HepG2 (cell line): ENCODE data around the gene SAMM50. TPM values are rescaled to one million over a fixed set of nuclear protein-coding genes. Genes with fewer than 3 reads are reported as not detected.

ENCODE experiments used
- ATAC-seq: fragments of 200-7000 bp; cut with Tn5 transposase; 3 replicates; pipeline ENCODE4 v1.9.1; 2020; ENCODE audit warnings: mild to moderate bottlenecking, moderate library complexity
- BruUV-seq: library from RNA; stranded (reverse); fragments of 400-500 nt; replicated peaks from 2 replicates; lab custom pipeline; 2021; lab: Mats Ljungman, UMichigan
- CTCF ChIA-PET: fragments of 300-600 bp; formaldehyde crosslinking; extraction: SDS; loops from one replicate; lab custom pipeline; 2021; ENCODE audit warnings: low total read pairs, inconsistent platforms, low intra/inter-chr PET ratio; lab: Yijun Ruan, JAX
- POLR2A ChIA-PET: fragments of 350-600 bp; sonication (Branson Sonifier 250); formaldehyde crosslinking; loops from one replicate; lab custom pipeline; 2020; ENCODE audit warnings: antibody characterized with exemption, inconsistent platforms; lab: Yijun Ruan, JAX
- DNase-seq: peaks from one replicate; pipeline ENCODE4 v3.0.0-alpha.2; 2015; ENCODE audit warnings: low spot score
- FAIRE-seq: peaks from 3 replicates; lab custom pipeline; 2011; peaks lifted over from hg19 to GRCh38; lab: Jason Lieb, UNC
- H2AFZ ChIP-seq: one replicate; pipeline ENCODE4 v1.6.1; 2011; ENCODE audit warnings: low read length, inconsistent platforms
- H3K27ac ChIP-seq: fragments of 300-600 bp; 3 replicates; pipeline ENCODE4 v1.8.0; 2011; ENCODE audit warnings: mixed run types, mild to moderate bottlenecking, mixed read lengths, low read length, inconsistent platforms; ENCODE audit not compliant: insufficient read depth; ENCODE audit errors: extremely low read length
- H3K27me3 ChIP-seq, 2 experiments: fragments of 200-600 bp in 1 of 2; 2 replicates in 1 of 2; 3 replicates in 1 of 2; pipeline versions ENCODE4 v1.6.0 to v1.8.0; 2011; ENCODE audit warnings: low read length in 2 of 2, mild to moderate bottlenecking in 2 of 2, moderate library complexity in 2 of 2, inconsistent platforms in 1 of 2; ENCODE audit not compliant: insufficient read depth in 2 of 2, control insufficient read depth in 1 of 2
- H3K36me3 ChIP-seq, 2 experiments: fragments of 200-600 bp in 1 of 2; replicated peaks in 1 of 2; 2 replicates in 1 of 2; 3 replicates in 1 of 2; pipeline versions ENCODE4 v1.5.1 to v1.8.0; 2011; ENCODE audit warnings: low read length in 2 of 2, inconsistent platforms in 1 of 2; ENCODE audit not compliant: insufficient read depth in 2 of 2, control insufficient read depth in 1 of 2
- H3K4me1 ChIP-seq: 2 replicates; pipeline ENCODE4 v1.5.1; 2012; ENCODE audit warnings: low read length, inconsistent platforms; ENCODE audit not compliant: insufficient read depth
- H3K4me2 ChIP-seq: 2 replicates; pipeline ENCODE4 v1.6.0; 2011; ENCODE audit warnings: low read depth, low read length, inconsistent platforms
- H3K4me3 ChIP-seq, 3 experiments: fragments of 200-600 bp in 1 of 3; sonication (generic), shearing (Covaris generic) in 1 of 3; replicated peaks in 1 of 3; 2 replicates each; pipeline ENCODE4 v1.5.1; 2011 to 2016; ENCODE audit warnings: low read length in 3 of 3, inconsistent platforms in 2 of 3, low read depth in 2 of 3, mild to moderate bottlenecking in 2 of 3, control low read depth in 1 of 3, mixed read lengths in 1 of 3; ENCODE audit not compliant: insufficient read depth in 1 of 3
- H3K79me2 ChIP-seq: one replicate; pipeline ENCODE4 v1.6.1; 2011; ENCODE audit warnings: low read length, inconsistent platforms; ENCODE audit not compliant: insufficient read depth
- H3K9ac ChIP-seq: 2 replicates; pipeline ENCODE4 v1.6.0; 2011; ENCODE audit warnings: mild to moderate bottlenecking, low read depth, low read length, inconsistent platforms; ENCODE audit not compliant: insufficient read depth
- H3K9me3 ChIP-seq: 2 replicates; pipeline ENCODE4 v1.5.1; 2012; ENCODE audit warnings: mild to moderate bottlenecking, low read length
- H4K20me1 ChIP-seq: 2 replicates; pipeline ENCODE4 v1.6.0; 2011; ENCODE audit warnings: inconsistent platforms, mild to moderate bottlenecking, low read length, moderate library complexity; ENCODE audit not compliant: insufficient read depth
- CHCHD3 ChIP-seq: sonication (generic); formaldehyde crosslinking; IDR thresholded peaks from 2 replicates; pipeline ENCODE4 v1.8.0; 2022; ENCODE audit warnings: mild to moderate bottlenecking, missing genetic modification reagents, moderate library complexity
- LRRFIP1 ChIP-seq: sonication (generic); formaldehyde crosslinking; conservative IDR thresholded peaks from 2 replicates; pipeline ENCODE4 v1.4.0; 2020; ENCODE audit warnings: missing genetic modification reagents
- RBM39 ChIP-seq: fragments of 200-400 bp; formaldehyde crosslinking; IDR thresholded peaks from one replicate; pipeline ENCODE4 v1.6.1; 2018; ENCODE audit warnings: antibody characterized with exemption, mild to moderate bottlenecking, low read depth, low read length; ENCODE audit not compliant: poor library complexity, severe bottlenecking
- ZFYVE20 ChIP-seq: sonication (generic); formaldehyde crosslinking; IDR thresholded peaks from 2 replicates; pipeline ENCODE4 v1.8.0; 2023; ENCODE audit warnings: low read depth, mild to moderate bottlenecking, moderate library complexity, missing genetic modification reagents, borderline replicate concordance
- ZNF180 ChIP-seq: sonication (generic); formaldehyde crosslinking; IDR thresholded peaks from 2 replicates; pipeline ENCODE4 v1.4.0; 2020; ENCODE audit warnings: low read depth, missing genetic modification reagents, borderline replicate concordance
- ZNF350 ChIP-seq: sonication (generic); formaldehyde crosslinking; IDR thresholded peaks from 2 replicates; pipeline ENCODE4 v1.4.0; 2020; ENCODE audit warnings: mild to moderate bottlenecking, low read depth, missing genetic modification reagents, borderline replicate concordance
- ZNF660 ChIP-seq: sonication (generic); formaldehyde crosslinking; IDR thresholded peaks from 2 replicates; pipeline ENCODE4 v1.5.1; 2020; ENCODE audit warnings: mild to moderate bottlenecking, low read depth, missing genetic modification reagents, borderline replicate concordance
- WGBS: methylation state at CpG from one replicate; pipeline ENCODE4 v1.1.6; 2017; ENCODE audit warnings: low lambda C conversion rate; 5-methylcytosine and 5-hydroxymethylcytosine counted together
- in situ Hi-C: cut with HindIII; loops from 2 replicates; pipeline ENCODE4 v1.10.0; 2017; ENCODE audit warnings: low pct_unique_long_range_greater_than_20kb; ENCODE audit not compliant: extremely low pct_ligation_motif_present
- intact Hi-C: fragments of 100-400 bp; cut with micrococcal nuclease; formaldehyde crosslinking; loops from one replicate; pipeline ENCODE4 v1.10.0; 2022; ENCODE audit not compliant: unreplicated experiment
- polyA plus RNA-seq, 8 experiments: library from polyadenylated mRNA; depleted of rRNA in 3 of 8; stranded (reverse) in 7 of 8; unstranded in 1 of 8; fragments of >200 nt; fragmentation: Illumina TruSeq in 4 of 8; extraction: Trizol in 4 of 8; gene quantifications; 2 replicates each; pipeline versions ENCODE4 v1.2.1 to v1.2.3, GENCODE V29; 2011 to 2016; ENCODE audit warnings: low read depth in 4 of 8, missing spikeins in 1 of 8, mixed read lengths in 1 of 8; ENCODE audit not compliant: insufficient read depth in 1 of 8
- total RNA-seq, 5 experiments: library from RNA; depleted of rRNA; stranded (reverse); fragments of >200 nt; fragmentation: Illumina TruSeq; extraction: Trizol; gene quantifications; 2 replicates each; pipeline ENCODE4 v1.2.3, GENCODE V29; 2016; ENCODE audit warnings: low read depth in 1 of 5

Gene SAMM50
- total and polyA plus RNA-seq, 2 of the 13 experiments (the other 11 are each of a cell fraction or from before 2014, with no cell fraction given) = 34.7 to 63.4 TPM

- no peak for TF ChIP-seq ZNF660 (CRISPR knock-in tag)
- no peak for TF ChIP-seq ZNF180 (CRISPR knock-in tag)
- TF ChIP-seq RBM39 = no peak
- no peak for TF ChIP-seq ZFYVE20 (CRISPR knock-in tag)
Measured at GRCh38 chr22:44039566-44040171, 84.4 kb downstream of the SAMM50 start (continued).

GRCh38 chr22:44042249-44043218 is 87.3 kb downstream of the SAMM50 start:
- H3K27me3 ChIP-seq = no peaks in the 10 kb centered on the region; a peak in 1 of 5 replicates
- in situ Hi-C loops = no loop called here
- BruUV-seq = no TSS peak
- no peak for FAIRE-seq
- no peaks in the 10 kb centered on the region for H4K20me1 ChIP-seq
- no peak overlapping the region for H3K27ac ChIP-seq
- H3K9ac ChIP-seq = no peak overlapping the region
- H3K4me2 ChIP-seq = no peak overlapping the region
- intact Hi-C loops = no loop called here
- WGBS = 51% methylated on average over 18 of the region's 20 CpGs
- TF ChIP-seq ZNF350 (CRISPR knock-in tag) = no peak
- TF ChIP-seq ZNF180 (CRISPR knock-in tag) = no peak
- TF ChIP-seq LRRFIP1 (CRISPR knock-in tag) = no peak
- TF ChIP-seq CHCHD3 (CRISPR knock-in tag) = no peak
- TF ChIP-seq, all 625 proteins: peak for 0
- Histone ChIP-seq H3K9me3 (no peaks in the 10 kb centered on the region), H3K4me1 (0 out of 2 replicates have a peak, but pooled peaks cover 6% of the 10 kb centered on the region), H2AFZ (no peak overlapping the region), H3K36me3 (no peaks in the 10 kb centered on the region), H3K79me2 (no peaks in the 10 kb centered on the region), H3K4me3 (no peak overlapping the region)
- ChIA-PET POLR2A (no interaction called here), CTCF (no interaction called here)
- ATAC-seq (no peak), DNase-seq (no peak)
